HL-60 (cell line): ENCODE data around the gene NCOR2.

Experiments used
- DNase-seq, 2 experiments: peaks; one replicate each; pipeline ENCODE4 v3.0.0-alpha.2; 2010 to 2020; ENCODE audit warnings: low read depth in 1 of 2, low spot score in 1 of 2
- H3K27ac ChIP-seq: fragments of 250-450 bp; sonication (Bioruptor Pico); replicated peaks from 2 replicates; pipeline ENCODE4 v1.5.1; 2020; ENCODE audit warnings: mild to moderate bottlenecking, moderate library complexity
- H3K27me3 ChIP-seq: fragments of 250-450 bp; sonication (Bioruptor Pico); 2 replicates; pipeline ENCODE4 v1.5.1; 2021; ENCODE audit warnings: mild to moderate bottlenecking, moderate library complexity; ENCODE audit not compliant: insufficient read depth, poor library complexity, severe bottlenecking
- H3K4me3 ChIP-seq: replicated peaks from 2 replicates; pipeline ENCODE4 v1.5.1; 2011; ENCODE audit warnings: mild to moderate bottlenecking, control low read depth, low read length; ENCODE audit not compliant: insufficient read depth
- CTCF ChIP-seq: IDR thresholded peaks from one replicate; pipeline ENCODE4 v1.5.1; 2011; ENCODE audit warnings: low read length, control low read depth, inconsistent platforms; ENCODE audit not compliant: insufficient read depth
- GABPA ChIP-seq: IDR thresholded peaks from 2 replicates; pipeline ENCODE4 v1.6.1; 2012; ENCODE audit warnings: low read depth
- POLR2AphosphoS5 ChIP-seq: IDR thresholded peaks from 2 replicates; pipeline ENCODE4 v1.6.1; 2012; ENCODE audit warnings: low read depth
- REST ChIP-seq: IDR thresholded peaks from 2 replicates; pipeline ENCODE4 v1.6.1; 2012; ENCODE audit warnings: low read depth; ENCODE audit not compliant: insufficient replicate concordance
- SPI1 ChIP-seq: IDR thresholded peaks from 2 replicates; pipeline ENCODE4 v1.6.1; 2012; ENCODE audit warnings: low read depth, mild to moderate bottlenecking, borderline replicate concordance

The NCOR2 gene

GRCh38 chr12:124609041-124609989, 41.9 kb upstream of the NCOR2 start:
- TF ChIP-seq REST (no peak), SPI1 (peak; percentile 31; the same call in 1 of the 2 replicates), CTCF (no peak), GABPA (no peak), POLR2AphosphoS5 (peak; percentile 93)
- no peak overlapping the region for H3K27ac ChIP-seq
- no peak overlapping the region for H3K4me3 ChIP-seq
- H3K27me3 ChIP-seq = peaks cover 5% of the 10 kb centered on the region
- DNase-seq = peak; percentile 90

GRCh38 chr12:124608450-124608870, 41.0 kb upstream of the NCOR2 start:
- DNase-seq = peak; percentile 7 to 57
- TF ChIP-seq CTCF (no peak), SPI1 (no peak)
- H3K27ac ChIP-seq = no peak overlapping the region
- no peak overlapping the region for H3K4me3 ChIP-seq
- H3K27me3 ChIP-seq = peaks cover 5% of the 10 kb centered on the region

- TF ChIP-seq GABPA = no peak
- TF ChIP-seq SPI1 = no peak
- no peak for TF ChIP-seq REST
- no peak for TF ChIP-seq CTCF
- TF ChIP-seq POLR2AphosphoS5 = no peak
- H3K4me3 ChIP-seq = no peak overlapping the region
- peaks cover 5% of the 10 kb centered on the region for H3K27me3 ChIP-seq
- H3K27ac ChIP-seq = no peak overlapping the region
- DNase-seq = no peak
Measured at GRCh38 chr12:124607681-124608425, 40.4 kb upstream of the NCOR2 start.
